Stimulated activated CD4-positive, alpha-beta T cell treated with anti-CD3 and anti-CD28 coated beads, Interleukin-2, amount 100 ng/mL, for 24 hours (primary cell): Measurements from ENCODE around the gene BMF.

Experiments used
- DNase-seq, 2 donors: peaks; one replicate each; pipeline ENCODE4 v3.0.0-alpha.2; 2020

BMF gene

DNA sequence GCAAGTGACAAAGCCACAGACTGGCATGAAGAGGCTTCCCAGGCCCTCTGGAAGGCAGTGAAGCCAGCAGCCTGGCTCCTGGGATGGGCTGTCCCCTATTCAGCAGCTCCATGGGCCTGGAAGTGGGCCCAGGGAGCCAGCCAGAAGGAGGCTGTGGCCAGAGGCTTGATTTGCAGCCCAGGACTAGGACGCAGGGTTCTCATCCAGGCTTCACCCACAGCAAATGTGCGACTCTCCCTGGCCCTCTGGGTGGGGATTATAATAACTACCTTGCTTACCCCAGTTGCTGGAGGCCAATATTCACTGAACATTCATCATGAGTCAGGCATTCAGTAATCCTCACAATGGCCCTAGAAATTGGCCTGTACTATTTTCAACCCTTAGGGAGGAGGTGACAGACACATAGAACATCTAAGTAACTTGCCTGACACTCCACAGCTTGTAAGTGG lies 45.1 kb downstream of the BMF start:
- no peak for DNase-seq

DNA sequence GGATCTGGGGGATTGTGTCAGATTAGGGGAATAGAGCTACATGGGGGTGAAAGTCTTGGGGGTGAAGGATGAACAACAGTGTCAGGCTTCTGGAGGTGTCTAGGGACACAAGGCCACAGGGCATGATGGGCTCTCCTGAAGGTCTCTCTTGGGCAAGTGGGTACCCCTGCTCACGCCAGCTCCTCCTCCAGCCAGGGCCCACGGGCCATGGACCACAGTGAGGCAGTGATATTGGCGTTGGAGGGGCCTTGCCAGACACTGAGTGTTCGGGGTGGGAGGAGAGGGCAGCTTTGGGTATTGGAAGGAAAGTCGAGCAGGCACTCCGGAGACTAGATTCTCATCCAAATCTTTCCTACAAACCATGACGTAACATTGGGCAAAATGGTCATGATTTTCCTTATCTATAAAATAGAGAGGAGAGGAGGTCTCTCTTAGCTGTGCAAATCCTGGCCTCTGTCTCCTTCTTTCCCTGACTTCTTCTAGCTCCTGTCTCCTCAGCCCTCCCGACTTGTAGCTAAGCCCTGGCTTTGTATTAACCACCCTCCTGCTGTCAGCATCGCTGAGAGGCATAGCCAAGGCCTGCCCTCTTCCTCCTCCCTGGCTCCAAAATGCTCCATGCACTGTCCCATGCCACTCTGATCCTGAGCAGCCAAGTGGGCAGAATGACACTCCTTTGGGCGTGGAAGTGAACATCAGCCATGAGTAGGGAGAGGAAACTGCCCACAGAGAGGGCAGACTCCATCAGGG lies 45.7 kb downstream of the BMF start:
- no peak for DNase-seq

DNA sequence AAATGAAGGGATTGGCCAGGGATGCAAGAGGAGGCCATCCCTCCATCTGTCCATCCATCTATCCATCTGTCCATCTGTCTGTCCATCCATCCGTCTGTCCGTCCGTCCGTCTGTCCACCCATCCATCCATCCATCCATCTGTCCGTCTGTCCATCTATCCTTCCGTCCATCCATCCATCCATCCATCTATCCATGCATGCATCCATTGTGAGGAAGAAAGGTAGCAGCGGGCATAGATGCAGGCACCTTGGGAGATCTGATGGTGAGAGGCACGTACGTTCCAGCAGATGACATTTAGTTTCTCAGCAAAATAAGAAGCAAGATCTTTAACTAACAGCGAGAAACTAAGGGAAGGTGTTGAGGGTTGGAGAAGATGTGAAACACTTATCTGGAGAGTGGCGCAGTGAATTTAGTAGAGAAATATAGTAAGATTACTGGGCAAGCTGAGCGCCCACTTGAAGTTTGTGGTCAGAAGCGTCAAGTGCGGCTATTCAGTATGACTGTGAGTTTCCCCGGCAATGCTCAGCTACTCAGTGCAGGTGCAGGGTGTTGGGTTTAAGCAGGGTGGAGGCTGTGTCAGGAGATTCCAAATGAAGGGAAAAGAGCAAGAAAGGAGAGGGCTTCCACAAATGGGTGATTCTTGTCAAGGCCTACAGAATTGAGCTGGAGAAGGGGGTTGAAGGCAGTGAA lies 47.3 kb downstream of the BMF start:
- no peak for DNase-seq

GRCh38 chr15:40060236-40060961 lies 48.3 kb downstream of the BMF start:
- no peak for DNase-seq

DNA sequence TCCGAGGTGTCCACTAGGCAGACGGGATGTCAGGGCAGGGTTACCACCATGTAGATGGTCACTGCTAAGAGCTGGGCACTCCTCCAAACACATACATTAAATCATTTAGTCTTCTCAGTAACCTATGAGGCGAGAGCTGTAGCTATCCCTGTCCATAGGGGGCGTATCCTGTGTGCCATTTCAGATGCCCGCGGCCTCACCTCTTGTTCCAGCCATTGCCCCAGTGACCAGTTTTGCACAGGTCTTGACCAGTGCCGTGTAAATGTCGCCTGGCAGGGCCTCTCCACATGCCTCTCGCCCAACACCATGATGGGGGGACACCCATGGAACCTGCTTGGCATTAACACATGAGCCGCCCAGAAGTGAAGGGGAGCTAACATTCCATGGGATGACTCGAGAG lies 48.9 kb downstream of the BMF start:
- no peak for DNase-seq

GRCh38 chr15:40058476-40059140 lies 50.1 kb downstream of the BMF start:
- DNase-seq: no peak

DNA sequence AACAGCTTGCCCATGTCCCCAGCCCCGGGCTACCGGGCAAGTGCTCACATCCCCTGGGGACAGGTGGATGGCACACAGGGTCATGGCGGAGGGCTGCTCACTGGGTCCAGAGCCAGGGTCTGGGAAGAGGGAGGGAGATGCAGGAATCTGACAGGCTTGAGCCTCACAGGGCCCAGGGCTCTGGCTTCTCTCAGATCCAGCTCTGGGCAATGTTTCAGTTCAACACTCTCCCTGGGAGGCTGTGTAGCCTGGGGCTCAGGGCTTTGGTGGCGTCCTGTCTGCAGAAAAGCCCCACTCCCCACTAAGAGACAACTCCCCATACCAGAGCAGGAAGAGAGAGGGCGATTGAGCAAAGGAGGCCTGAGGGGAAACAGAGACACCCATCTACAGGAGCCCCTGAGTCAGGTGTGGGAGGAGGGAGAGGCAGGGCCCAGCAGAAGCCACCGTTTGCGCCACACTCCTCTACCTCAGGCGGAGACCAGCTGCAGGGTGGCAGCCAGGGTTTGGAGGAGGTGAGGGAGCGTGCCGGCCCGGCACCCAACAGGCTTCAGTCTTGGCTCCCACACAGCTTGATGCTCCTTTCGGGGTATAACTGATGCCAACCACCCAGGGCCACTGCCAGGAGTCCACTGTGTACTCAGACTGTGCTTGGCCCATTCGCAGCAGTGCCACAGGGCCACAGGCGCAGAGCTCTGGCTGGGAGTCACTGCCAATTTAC lies 52.9 kb downstream of the BMF start:
- DNase-seq: no peak

GRCh38 chr15:40054855-40055575 lies 53.7 kb downstream of the BMF start:
- DNase-seq: no peak

DNA sequence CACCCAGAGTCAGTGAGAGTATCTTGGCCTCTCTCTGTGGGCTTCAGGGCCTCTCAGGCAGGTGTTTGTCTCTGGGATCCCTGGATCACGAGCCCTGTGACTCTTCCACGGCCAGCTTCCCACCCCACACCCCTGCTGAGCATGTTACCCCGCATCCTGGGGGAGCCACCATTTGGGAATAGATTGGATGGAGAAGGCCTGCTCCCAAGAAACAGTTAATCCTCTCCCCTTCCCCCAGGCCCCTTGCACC lies 54.1 kb downstream of the BMF start:
- no peak for DNase-seq

DNA sequence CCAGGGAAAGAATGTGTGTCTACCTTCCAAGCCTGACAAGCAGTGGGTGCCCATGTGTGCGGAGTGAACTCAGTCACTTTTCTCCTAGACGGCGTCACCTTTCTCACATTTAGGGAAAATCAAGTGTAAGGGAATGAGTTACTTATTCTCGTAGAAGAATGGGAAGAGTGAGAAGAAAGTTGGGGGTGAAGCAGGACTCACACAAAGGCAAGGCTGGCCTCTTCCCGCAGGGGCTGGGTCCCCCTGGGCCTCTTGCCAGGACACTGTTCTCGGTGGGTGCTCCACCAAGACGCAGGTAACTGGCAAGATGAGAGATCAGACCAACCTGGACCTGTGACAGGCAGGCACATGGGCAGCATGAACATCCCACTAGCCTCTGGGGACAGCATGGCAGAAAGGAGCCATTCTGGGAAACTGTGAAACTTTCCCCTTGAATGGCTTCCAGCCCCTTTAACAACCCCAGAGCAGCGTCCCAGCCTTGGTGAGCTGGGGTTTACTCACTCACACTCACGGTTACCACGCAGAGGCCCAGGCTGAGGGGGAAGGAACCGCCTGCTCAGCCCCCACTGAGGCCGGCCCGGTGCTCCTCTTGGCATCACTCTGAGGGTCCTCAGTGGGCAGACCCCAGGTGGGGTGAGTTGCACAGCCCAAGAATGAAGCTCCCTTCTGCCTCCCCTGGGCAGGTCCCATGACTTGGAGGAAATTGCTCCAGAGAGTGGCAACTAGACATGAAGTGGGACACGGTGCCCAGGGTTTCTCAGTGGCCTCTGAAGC lies 54.7 kb downstream of the BMF start:
- DNase-seq: peak in 1 of 2 donors; percentile 45

DNA sequence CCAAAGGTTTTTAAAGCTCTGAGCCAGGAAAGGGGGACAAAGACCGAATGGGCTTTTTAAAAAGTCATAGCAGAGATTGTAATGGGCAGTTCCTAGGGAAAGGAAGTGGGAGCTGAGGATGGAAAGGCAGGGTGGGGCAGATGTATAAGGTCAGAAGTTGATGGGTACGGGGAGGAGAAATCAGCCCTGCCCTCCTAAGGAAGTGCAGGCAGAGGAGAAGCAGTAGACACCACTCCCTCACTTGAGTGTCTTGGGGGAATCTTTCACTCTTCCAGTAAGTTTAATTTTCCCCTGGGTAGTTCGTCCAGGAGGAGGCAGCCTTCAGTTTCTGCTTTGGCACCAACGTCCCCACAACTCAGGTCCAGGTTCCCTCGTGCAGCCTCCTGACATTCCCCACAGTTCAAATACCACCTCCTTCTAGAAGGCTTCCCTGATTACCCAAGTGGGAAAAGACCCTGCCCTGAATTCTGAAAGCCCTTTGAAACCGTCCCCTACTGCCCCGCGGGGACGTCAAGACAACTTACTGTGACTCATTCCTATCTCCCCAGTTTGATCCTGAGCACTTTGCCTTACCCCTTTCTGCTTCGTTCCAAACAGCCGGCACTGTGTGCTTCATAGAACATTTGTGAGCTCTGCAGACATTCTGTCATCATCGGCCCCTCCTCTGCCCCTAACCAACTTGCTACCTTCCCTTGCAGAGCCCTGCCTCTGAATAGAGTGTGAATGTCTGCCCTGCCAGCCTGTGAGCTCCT lies 55.4 kb downstream of the BMF start:
- DNase-seq: no peak

DNA sequence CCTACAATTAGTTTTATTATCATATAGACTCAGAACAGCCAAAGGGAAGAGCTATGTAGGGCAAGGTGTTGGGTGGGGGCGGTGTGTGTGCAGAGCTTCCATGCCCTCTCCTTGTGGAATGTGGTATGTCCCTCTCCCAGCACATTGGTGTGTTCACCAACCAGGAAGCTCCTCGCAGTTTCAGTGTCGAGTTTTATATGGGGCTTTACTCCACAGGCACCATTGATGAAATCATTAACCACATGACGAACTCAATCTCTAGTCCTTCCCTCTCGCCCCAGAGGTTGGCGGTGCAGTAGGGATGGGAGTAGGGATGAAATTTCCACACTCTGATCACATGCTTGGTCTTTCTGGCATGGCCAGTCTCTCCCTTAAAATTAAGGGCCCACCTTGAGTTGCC lies 56.1 kb downstream of the BMF start:
- no peak for DNase-seq

DNA sequence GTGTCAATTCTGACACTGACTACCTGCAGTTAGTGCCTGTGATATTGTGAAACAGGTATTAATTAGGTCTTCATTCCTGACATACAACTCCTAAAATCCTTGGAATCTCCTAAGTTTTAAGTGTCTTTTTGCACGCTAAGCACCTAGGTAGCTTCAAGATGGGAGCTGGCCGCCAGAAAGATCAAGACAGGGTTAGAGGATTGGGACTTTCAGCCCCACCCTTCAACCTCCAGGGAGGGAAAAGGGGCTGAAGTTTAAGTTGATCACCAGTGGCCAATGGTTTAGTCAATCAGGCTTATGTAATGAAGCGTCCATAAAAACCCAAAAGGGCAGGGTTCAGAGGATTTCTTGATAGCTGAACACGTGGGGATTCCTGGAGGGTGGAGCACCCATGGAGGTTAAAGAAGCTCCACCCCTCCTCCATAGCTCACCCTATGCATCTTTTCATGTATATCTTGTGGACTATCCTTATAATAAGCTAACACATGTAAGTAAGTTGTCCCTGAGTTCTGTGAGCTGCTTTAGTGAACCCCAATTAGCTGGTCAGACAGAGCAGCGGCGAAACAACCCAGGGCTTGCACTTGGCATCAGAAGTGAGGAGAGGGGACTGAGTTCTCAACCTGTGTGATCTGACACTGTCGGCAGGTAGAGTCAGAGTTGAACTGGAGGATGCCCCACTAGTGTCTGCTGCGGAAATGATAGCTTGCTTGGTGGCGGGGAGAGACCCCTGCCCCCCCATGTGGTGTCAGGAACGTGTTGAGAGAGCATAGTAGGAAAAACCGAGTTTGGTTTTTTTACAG lies 56.9 kb downstream of the BMF start:
- DNase-seq: no peak

DNA sequence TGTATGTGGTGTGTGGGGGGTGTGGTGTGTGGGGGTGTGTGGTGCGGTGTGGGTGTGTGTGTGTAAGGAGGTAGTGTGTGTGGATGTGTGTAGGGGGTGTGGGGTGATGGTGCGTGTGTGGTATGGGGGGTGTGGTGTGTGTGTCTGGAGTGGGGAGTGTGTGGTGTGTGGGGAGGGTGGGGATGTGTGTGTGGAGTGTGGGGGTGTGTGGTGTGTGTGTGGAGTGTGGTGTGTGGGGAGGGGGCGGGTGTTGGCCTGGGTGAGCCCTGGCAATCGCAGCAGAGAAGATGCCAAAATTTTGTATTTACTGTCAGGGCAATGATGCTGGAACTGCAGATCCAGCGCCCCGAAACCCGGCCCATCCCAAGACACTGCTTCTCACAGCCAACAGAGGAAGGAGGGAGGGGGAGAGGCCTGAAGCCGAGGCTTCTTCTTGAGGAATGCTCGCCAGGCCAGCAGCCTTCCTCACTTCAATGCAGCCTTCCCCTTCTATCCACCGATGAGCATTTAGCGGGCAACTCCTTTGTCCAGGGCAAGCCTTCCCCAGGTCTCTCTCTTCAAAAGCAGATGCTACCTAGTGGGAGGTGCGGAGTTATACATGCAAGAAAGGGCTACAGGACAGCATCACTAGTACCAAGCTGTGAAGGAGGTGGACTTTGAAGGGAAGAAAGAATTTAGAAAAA lies 57.8 kb downstream of the BMF start:
- no peak for DNase-seq

- DNase-seq: no peak
Measured at GRCh38 chr15:40048926-40049475, 59.7 kb downstream of the BMF start.

GRCh38 chr15:40048211-40048792 lies 60.4 kb downstream of the BMF start:
- DNase-seq: no peak

GRCh38 chr15:40047415-40048210 lies 61.1 kb downstream of the BMF start:
- DNase-seq: peak; percentile 65 to 73
